Brain microvascular endothelial cell (primary cell): ENCODE results near the gene FOXB1.

Experiments used
- DNase-seq: peaks from one replicate; pipeline ENCODE4 v3.0.0-alpha.2; 2020
- H3K27ac ChIP-seq: fragments of 250-450 bp; sonication (Bioruptor Pico); 2 replicates; pipeline ENCODE4 v1.5.1; 2020; ENCODE audit warnings: mild to moderate bottlenecking, moderate library complexity
- H3K27me3 ChIP-seq: fragments of 250-450 bp; sonication (Bioruptor Pico); replicated peaks from 2 replicates; pipeline ENCODE4 v1.5.1; 2020; ENCODE audit warnings: mild to moderate bottlenecking
- H3K36me3 ChIP-seq: fragments of 250-450 bp; sonication (Bioruptor Pico); replicated peaks from 2 replicates; pipeline ENCODE4 v1.5.1; 2020; ENCODE audit warnings: mild to moderate bottlenecking
- H3K4me3 ChIP-seq: 2 replicates; pipeline ENCODE4 v1.5.1; 2011; ENCODE audit warnings: low read depth, mild to moderate bottlenecking, control low read depth, low read length, moderate library complexity
- in situ Hi-C: cut with HindIII; loops from 2 replicates; pipeline ENCODE4 v1.10.0; 2017; ENCODE audit warnings: low sequenced_read_pairs, low pct_ligation_motif_present
- TF ChIP-seq, protein P1 (sequence below): IDR thresholded peaks from 2 replicates; pipeline ENCODE4 v1.5.1; 2011; ENCODE audit warnings: low read depth, mild to moderate bottlenecking, moderate library complexity, low read length, control low read depth, inconsistent platforms; ENCODE audit errors: missing control alignments

Gene FOXB1

DNA sequence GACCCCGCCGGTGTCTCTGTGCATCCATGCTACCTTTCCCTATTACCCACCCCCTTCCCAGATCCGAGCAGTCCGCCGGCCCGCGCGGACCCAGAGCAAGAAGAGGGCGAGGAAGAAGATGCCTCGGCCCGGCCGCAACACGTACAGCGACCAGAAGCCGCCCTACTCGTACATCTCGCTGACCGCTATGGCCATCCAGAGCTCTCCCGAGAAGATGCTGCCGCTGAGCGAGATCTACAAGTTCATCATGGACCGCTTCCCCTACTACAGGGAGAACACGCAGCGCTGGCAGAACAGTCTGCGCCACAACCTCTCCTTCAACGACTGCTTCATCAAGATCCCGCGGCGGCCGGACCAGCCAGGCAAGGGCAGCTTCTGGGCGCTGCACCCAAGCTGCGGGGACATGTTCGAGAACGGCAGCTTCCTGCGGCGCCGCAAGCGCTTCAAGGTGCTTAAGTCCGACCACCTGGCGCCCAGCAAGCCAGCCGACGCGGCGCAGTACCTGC is 788 bp downstream of the FOXB1 start:
- TF ChIP-seq, protein P1, sequence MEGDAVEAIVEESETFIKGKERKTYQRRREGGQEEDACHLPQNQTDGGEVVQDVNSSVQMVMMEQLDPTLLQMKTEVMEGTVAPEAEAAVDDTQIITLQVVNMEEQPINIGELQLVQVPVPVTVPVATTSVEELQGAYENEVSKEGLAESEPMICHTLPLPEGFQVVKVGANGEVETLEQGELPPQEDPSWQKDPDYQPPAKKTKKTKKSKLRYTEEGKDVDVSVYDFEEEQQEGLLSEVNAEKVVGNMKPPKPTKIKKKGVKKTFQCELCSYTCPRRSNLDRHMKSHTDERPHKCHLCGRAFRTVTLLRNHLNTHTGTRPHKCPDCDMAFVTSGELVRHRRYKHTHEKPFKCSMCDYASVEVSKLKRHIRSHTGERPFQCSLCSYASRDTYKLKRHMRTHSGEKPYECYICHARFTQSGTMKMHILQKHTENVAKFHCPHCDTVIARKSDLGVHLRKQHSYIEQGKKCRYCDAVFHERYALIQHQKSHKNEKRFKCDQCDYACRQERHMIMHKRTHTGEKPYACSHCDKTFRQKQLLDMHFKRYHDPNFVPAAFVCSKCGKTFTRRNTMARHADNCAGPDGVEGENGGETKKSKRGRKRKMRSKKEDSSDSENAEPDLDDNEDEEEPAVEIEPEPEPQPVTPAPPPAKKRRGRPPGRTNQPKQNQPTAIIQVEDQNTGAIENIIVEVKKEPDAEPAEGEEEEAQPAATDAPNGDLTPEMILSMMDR: no peak
- H3K27me3 ChIP-seq: peaks cover 91% of the 10 kb centered on the region
- no peaks in the 10 kb centered on the region for H3K36me3 ChIP-seq
- H3K27ac ChIP-seq: no peak overlapping the region
- no peak for DNase-seq
- in situ Hi-C loops: no loop called here
- H3K4me3 ChIP-seq: no peak overlapping the region

DNA sequence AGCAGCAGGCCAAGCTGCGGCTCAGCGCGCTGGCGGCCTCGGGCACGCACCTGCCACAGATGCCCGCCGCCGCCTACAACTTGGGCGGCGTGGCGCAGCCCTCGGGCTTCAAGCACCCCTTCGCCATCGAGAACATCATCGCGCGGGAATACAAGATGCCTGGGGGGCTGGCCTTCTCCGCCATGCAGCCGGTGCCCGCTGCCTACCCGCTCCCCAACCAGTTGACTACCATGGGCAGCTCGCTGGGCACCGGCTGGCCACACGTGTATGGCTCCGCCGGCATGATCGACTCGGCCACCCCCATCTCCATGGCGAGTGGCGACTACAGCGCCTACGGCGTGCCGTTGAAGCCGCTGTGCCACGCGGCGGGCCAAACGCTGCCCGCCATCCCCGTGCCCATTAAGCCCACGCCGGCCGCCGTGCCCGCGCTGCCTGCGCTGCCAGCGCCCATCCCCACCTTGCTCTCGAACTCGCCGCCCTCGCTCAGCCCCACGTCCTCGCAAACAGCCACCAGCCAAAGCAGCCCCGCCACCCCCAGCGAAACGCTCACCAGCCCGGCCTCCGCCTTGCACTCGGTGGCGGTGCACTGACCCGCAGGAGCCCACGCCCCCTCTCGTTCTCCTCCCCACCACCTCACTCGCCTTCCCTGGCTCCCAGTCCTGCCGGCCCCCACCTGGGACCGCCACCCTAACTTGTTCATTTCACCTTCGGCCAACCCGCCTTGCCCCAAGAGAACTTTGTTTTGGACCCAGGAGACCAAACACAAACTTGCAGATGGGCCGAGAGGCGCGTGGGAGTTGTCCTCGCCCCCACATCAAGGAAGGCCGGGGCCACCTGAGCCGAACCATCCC is 1.5 kb downstream of the FOXB1 start:
- no peaks in the 10 kb centered on the region for H3K36me3 ChIP-seq
- H3K27ac ChIP-seq: no peak overlapping the region
- TF ChIP-seq, protein P1: no peak
- in situ Hi-C loops: no loop called here
- peaks cover 91% of the 10 kb centered on the region for H3K27me3 ChIP-seq
- no peak for DNase-seq
- peak overlapping the region; percentile 5 for H3K4me3 ChIP-seq

DNA sequence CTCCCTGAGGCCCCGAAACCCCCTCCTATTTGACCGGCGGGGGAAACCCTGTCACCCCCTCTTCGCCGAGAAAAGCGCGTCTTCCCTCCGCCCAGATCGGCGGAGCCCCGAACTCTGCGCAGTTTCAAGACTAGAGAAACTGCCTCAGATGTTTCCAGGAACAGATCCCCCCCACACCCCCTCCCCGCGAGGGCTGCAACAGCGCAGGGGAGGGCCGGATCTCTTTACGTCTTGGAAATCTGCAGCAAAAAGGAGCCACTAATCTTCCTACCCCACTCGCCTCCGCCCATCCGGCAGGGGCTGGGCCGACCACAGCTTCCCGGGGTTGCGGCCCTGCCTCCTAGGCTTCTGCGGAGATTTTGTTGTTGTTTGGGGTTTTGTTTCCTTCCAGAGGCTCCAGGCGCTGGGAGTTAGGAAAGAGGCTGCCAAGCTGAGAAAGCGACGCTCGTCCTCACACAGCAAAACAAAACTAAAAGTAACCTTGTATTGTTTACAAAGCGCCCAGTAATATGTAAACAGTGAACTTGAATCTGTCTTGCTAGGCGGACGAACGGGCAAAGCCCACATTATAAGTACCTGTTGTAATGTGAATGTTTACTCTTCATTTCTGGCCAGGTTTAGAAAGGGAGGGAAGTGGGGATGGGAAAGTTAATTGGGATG is 2.2 kb downstream of the FOXB1 start:
- Histone ChIP-seq H3K4me3 (peak overlapping the region; percentile 31), H3K36me3 (no peaks in the 10 kb centered on the region), H3K27ac (no peak overlapping the region), H3K27me3 (peaks cover 91% of the 10 kb centered on the region)
- TF ChIP-seq, protein P1: no peak
- DNase-seq: no peak
- in situ Hi-C loops: no loop called here

DNA sequence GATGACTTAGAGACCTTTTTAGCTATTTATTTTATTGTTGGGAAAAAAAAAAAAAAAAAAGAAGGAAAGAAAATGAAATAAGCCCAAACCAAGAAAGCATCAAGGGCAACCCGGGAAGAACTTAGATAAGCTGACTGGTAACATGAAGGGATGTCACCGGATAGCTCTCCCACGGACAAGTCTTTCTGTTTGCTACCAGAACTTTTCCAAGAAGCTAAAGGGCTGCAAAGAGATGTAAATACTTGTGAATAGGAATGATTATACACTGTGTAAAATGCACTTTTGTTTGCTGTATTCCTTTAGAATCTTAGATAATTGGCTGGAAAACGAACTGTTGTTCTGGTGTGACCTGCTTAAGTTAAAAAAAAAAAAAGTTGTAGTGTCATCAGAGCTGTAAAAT is 2.8 kb downstream of the FOXB1 start:
- DNase-seq: no peak
- Histone ChIP-seq H3K27ac (no peak overlapping the region), H3K36me3 (no peaks in the 10 kb centered on the region), H3K4me3 (no peak overlapping the region), H3K27me3 (peaks cover 91% of the 10 kb centered on the region)
- in situ Hi-C loops: no loop called here
- TF ChIP-seq, protein P1: no peak

DNA sequence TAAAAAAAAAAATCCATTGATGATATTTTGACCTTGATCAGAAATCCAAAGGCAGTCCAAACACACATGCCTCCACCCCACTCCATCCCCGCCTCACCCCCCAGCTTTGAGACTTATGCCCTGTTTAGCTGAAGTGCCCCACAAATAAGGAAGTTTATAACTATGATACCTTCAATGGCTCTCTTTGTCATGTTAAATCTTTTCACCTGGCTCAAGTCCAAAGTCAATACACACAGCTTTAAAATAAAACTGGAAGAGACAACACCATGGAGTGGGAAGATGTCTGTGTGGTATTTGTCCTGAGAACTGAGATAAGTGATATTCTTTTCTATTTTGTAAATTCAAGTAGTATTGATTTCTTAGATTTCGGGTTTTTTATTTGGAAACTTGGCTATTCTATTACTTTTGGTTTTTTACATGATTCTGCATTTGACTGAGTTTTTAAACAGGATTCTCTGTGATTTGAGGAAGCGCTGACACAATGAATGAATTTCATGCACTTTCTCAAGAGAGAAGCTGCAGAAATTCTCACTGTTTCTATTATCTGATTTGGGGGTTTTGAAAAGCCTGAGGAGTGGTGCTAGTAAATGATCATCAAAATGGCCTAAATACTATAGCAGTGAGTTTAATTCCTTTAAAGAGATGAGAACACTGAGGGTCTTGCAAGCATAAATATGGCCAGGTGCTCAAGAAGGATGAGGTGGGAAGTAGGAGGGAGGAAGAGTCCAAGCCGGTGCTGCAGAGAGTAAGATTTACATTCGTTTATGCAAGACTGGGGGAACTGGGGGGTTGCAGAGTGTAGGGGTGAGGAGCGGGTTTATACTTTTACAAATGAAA is 5.2 kb downstream of the FOXB1 start:
- in situ Hi-C loops: no loop called here
- Histone ChIP-seq H3K36me3 (no peaks in the 10 kb centered on the region), H3K4me3 (no peak overlapping the region), H3K27ac (no peak overlapping the region), H3K27me3 (peaks cover 77% of the 10 kb centered on the region)
- TF ChIP-seq, protein P1: no peak
- no peak for DNase-seq
